Fibroblast of gingiva (primary cell): ENCODE measurements around the gene ADCYAP1R1.

Source experiments
- DNase-seq: peaks from one replicate; pipeline ENCODE4 v3.0.0-alpha.2; 2011; ENCODE audit warnings: low read depth

ADCYAP1R1 gene

DNA sequence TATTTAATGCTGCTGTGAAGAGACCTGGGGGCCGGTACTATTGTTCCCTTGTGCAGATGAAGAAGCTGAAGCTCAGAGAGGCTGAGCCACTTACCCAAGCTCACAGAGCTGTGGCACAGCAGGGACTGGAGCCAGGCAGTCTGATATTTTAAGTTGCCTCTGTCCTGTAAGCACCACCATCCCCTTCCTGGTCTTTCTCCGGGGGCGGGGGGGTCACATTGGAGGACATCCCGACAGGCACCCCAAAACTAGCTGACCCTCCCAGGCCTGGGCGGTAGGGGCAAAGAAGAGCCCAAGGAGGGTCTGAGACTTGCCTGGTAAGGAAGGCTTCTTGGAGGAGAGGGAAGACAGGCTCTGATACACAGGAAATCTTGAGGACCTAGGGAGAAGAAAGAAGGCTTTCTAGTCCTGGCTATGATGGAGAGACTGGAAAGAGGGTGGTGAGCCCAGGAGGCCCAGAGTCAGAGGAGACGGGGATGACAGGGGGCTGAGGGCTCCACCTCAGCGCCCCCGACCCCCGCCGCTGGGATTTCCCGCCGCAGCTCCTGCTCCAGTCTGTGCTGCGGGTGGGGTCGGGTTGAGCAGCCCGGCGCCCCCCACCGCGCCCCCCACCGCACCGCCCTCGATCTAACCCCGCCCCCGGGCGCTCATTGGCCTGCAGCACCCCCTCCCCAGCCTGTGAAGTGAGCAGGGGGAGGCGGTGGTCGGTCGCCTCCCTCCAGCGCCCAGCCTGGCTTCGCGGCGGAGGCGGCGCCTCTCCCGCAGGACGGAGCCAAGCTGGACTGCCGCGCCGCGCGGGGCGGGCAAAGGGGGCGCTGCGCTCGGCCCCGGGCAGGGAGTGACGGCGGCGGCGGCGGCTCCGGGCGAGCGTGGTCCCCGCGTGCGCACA, at the start of gene ADCYAP1R1:
Gene ADCYAP1R1, plus strand, starts transcription at position 711 of the 889 bp plus-strand sequence. CDS start 10,957 bp downstream, outside the sequence.
- DNase-seq = no peak

- DNase-seq = no peak
Measured at GRCh38 chr7:31003097-31003496, 49.0 kb upstream of the ADCYAP1R1 start.

DNA sequence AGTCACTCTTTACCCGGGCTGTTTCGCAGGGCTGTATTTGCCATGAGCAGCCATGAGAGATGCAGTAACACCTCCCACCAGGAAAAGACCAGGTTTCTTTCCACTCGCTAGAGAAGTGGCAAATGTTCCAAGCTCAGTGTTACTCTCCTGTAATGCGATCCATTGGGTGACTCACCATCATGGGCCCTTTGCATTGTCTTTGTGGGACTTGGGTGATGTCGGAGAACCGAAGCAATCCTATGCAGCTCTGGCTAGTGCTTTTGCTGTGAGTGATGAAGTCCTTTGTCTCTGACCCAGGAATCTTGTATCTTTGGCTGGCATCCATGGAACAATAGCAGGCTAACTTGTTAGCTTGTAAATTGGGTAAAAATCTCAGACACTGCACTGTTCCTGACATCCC, 48.4 kb upstream of the ADCYAP1R1 start:
- no peak for DNase-seq

- DNase-seq = no peak
Measured at GRCh38 chr7:31004393-31004792, 47.7 kb upstream of the ADCYAP1R1 start.

GRCh38 chr7:31006857-31007256, 45.3 kb upstream of the ADCYAP1R1 start:
- DNase-seq = no peak

DNA sequence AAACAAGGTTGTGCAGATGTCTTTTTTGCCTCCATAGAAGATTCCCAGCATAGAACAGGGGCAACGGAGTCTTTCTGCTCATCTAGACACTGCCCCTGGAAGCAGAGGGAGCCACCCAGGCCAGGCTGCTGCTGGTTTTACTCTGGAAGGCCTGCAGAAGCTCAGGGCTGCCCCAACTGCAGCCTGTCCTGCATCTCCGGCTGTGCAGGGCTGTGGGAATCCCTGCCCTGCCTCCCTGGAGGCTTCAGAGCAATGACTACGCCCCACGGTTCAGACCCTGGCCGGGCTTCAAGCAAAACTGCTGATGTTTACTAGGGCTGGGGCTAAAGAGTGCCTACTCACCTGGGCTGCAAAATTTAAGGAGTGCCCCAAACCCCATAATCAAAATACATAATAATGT, 44.5 kb upstream of the ADCYAP1R1 start:
- no peak for DNase-seq

- DNase-seq = no peak
Measured at GRCh38 chr7:31014826-31015225, 37.3 kb upstream of the ADCYAP1R1 start.

- DNase-seq = no peak
Measured at GRCh38 chr7:31017032-31017675, 35.0 kb upstream of the ADCYAP1R1 start.

DNA sequence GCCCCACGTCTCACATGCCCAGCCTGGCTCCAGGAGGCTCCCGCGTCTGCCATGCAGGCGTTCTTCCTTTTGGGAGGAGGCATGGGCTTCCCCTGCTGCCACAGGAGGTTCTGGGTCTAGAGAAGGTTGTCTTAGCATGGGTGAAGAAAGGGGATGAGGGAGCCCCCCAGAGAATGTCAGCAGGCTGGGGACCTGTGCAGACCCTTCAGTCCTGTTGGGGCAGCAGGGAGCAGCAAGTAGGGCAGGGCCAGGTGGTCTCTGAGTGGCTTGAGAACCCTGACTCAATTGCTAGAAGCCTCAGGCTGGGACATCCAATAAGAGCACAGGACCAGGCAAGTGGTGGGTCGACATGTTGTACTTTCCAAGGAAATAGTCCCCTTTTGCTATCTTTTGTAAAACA, 34.4 kb upstream of the ADCYAP1R1 start:
- DNase-seq = no peak

GRCh38 chr7:31019509-31019908, 32.6 kb upstream of the ADCYAP1R1 start:
- DNase-seq = no peak

GRCh38 chr7:31020161-31020560, 31.9 kb upstream of the ADCYAP1R1 start:
- DNase-seq = no peak

DNA sequence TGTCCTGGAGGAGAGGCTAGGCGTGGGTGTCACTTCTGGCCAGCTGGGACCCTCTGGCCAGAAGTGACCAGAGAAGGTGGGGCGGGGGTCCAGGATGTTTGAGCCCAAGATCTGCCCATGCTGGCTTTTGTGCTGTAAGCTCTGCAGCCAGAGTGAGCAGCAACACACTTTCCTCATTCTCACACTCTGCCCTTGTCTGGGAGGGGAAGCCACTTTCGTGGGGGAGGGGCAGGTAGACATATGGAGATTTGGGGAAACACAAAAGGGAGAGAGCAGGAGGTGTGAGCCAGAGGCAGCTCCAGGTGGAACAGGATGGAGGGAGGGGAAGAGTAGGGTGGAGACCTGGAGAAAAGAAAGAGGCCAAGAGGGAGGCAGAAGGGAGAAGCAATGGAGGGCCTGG, 31.5 kb upstream of the ADCYAP1R1 start:
- DNase-seq = no peak

DNA sequence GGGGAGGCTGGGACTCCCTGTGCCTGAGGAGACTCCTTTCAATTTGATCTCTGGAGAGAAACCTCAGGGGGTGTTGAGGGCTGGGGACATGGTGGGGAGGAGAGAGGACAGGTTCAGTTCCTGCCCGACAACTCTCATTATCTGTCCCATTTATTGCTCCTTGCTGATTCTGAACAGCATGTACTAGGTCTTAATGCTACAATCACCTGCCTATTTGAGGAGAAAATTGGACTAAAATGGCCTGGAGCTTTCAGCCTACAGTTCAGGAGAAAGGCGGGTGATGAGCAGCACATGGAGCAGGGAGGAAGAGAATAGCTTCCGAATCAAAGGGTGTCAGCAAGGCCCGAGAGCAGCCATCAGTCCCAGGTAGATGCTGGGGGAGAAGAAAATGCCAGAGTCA, 30.0 kb upstream of the ADCYAP1R1 start:
- DNase-seq = no peak

GRCh38 chr7:31022726-31023125, 29.4 kb upstream of the ADCYAP1R1 start:
- no peak for DNase-seq

- DNase-seq = no peak
Measured at GRCh38 chr7:31023877-31024276, 28.2 kb upstream of the ADCYAP1R1 start.

DNA sequence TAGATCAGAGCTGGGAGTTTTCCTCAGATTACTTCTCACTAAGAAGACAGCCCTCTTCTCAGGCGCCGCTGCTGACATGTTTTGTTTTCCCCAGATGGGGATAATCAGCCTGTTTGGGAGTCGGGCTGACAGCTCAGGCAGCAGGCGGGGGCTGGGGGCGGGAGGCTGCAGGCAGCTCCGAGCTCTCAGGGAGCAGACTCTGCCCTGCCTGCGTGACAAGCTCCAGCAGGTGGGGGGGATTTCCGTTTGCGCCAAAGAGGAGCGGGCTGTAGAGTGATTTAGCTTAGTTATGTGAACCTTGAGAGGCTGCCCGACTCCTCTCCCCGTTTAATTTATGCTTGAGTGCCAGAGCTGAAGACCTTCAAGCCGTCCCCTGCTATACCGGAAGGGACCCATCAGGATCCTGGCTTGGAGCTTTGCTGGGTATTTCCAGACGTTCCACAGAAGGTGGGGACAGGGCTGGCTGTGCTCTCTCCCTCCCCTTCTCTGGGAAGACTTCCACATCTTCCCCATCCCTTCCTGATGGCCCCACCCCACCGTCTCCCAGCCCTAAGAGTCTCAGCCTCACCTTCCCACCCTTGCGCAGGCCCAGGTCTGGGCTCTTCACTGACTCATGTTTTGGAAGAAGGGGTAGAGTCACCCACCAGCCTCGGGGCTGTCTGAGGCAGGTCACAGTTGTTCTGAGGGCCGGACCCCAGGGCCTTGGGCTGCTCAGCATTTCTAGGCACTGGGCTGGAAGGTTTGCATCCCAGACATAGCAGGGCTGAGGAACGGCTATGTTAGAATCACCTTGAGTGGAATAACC, 24.7 kb upstream of the ADCYAP1R1 start:
- DNase-seq = no peak

DNA sequence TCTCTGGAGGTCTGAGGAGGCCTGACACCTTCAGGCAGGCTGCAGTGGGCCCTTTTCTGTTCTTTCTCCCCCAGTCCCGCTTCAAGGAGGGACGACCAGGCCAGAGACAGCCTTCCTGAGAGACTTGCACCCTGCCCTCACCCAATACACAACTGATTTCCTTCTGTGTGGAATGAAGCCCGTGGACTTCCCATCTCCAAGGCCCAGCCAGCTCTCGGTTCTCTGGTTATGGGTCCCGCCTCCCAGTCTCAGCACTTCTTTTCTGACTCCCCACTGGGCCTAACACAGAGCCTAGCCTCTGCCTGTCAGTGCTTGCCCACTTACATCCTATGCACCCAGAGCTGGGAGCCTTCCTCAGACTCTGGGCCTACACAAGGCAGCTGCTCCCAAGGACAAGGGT, 24.1 kb upstream of the ADCYAP1R1 start:
- no peak for DNase-seq

DNA sequence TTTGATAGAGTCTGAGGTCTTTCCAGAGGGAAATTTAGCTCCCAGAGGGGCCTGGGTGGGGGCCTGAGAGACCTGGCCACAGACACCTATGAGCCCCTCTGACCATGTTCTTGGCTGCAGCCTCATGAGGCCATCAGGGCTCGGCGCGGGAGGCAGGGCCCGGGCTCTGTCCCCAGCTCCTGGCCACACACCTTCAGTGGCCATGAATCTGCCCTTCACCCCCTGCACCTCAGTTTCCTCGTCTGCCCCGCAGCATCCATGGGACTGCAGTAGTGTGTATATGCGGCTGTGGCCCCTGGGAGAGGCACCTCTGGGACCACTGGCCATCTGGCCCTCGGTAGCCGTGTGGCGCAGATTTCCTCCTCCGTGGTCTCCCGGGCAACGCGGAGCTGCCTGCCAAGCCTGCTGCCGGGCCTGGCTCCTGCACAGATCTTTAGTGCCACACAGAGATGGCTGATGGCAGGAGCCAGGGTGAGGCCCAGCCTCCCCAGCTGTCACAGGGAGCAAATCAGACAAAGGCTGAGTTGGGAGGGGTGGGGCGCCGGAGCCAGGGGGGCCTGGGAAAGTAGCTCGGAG, 23.6 kb upstream of the ADCYAP1R1 start:
- DNase-seq = no peak

DNA sequence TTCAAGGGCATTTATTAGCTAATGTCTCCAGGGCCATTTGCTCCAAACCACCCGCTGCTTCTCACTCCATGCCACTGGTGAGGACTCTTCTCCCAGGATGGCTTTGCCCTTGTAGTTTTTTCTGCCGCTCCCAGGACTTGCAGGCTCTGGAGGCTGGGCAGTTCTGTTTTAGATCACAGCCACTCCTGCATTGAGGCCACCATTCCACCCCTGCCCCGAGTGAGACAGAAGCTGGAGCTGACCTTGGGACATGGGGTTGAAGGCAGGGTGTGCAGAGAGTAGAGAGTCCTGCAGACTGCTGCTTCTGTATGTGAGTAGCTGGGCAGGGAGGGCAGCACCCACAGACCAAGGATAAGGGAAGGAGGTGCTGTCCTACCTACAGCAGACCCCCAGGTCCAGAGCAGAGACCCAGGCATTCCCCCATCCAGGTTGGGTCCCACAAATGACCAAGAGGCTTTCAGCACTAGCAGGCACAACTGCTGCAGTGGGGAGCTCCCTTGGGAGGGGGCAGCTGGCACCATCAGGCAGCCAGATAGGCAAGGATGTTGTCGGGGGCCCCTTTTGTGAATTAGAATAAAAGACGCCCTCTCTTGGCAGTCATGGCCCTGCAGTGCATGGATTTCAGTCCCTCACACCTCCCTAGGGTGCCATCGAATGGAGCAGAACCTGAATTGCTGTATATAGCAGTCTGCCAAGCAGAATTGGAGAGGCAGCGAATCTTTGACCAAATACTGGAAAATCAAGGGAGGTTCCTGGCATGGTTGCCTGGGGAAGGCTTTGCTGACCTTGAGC, 22.7 kb upstream of the ADCYAP1R1 start:
- no peak for DNase-seq

- no peak for DNase-seq
Measured at GRCh38 chr7:31033674-31034300, 18.3 kb upstream of the ADCYAP1R1 start.

GRCh38 chr7:31036924-31037323, 15.2 kb upstream of the ADCYAP1R1 start:
- no peak for DNase-seq
